Neuronal stem cell (in vitro differentiated cells): ENCODE results near the gene SGCG.

ENCODE experiments used
- DNase-seq: peaks from one replicate; pipeline ENCODE4 v3.0.0-alpha.2; 2013; ENCODE audit warnings: low spot score
- H2AFZ ChIP-seq: one replicate; pipeline ENCODE4 v1.6.1; 2013; ENCODE audit warnings: mild to moderate bottlenecking, low read length, inconsistent platforms
- H2AK5ac ChIP-seq: 2 replicates; pipeline ENCODE4 v1.6.1; 2013; ENCODE audit warnings: low read depth, mild to moderate bottlenecking, inconsistent platforms, low read length, moderate library complexity, mixed read lengths
- H2BK120ac ChIP-seq: 2 replicates; pipeline ENCODE4 v1.6.1; 2013; ENCODE audit warnings: low read depth, mild to moderate bottlenecking, inconsistent platforms, low read length, moderate library complexity, mixed read lengths
- H2BK12ac ChIP-seq: one replicate; pipeline ENCODE4 v1.6.1; 2013; ENCODE audit warnings: low read length, inconsistent platforms
- H2BK15ac ChIP-seq: 2 replicates; pipeline ENCODE4 v1.6.1; 2013; ENCODE audit warnings: mild to moderate bottlenecking, low read length, inconsistent platforms, mixed read lengths
- H2BK5ac ChIP-seq: one replicate; pipeline ENCODE4 v1.6.1; 2013; ENCODE audit warnings: inconsistent platforms, mild to moderate bottlenecking, low read length, moderate library complexity
- H3K14ac ChIP-seq: one replicate; pipeline ENCODE4 v1.6.1; 2013; ENCODE audit warnings: low read length, inconsistent platforms
- H3K18ac ChIP-seq: 2 replicates; pipeline ENCODE4 v1.6.1; 2013; ENCODE audit warnings: low read length, inconsistent platforms
- H3K23ac ChIP-seq: 2 replicates; pipeline ENCODE4 v1.6.1; 2013; ENCODE audit warnings: low read depth, mild to moderate bottlenecking, mixed read lengths, low read length, inconsistent platforms; ENCODE audit not compliant: poor library complexity
- H3K27ac ChIP-seq: replicated peaks from 3 replicates; pipeline ENCODE4 v1.5.1; 2013; ENCODE audit warnings: low read length, inconsistent platforms
- H3K27me3 ChIP-seq, 3 experiments: 2 replicates each; pipeline ENCODE4 v1.6.1; 2013; ENCODE audit warnings: low read length in 3 of 3, mild to moderate bottlenecking in 2 of 3, inconsistent platforms in 1 of 3, low read depth in 1 of 3, mixed read lengths in 1 of 3, moderate library complexity in 1 of 3; ENCODE audit not compliant: control insufficient read depth in 3 of 3, insufficient read depth in 3 of 3
- H3K36me3 ChIP-seq, 2 donors: replicated peaks in 1 of 2; 2 replicates each; pipeline ENCODE4 v1.6.1; 2013; ENCODE audit warnings: low read length in 2 of 2; ENCODE audit not compliant: control insufficient read depth in 2 of 2, insufficient read depth in 2 of 2
- H3K4ac ChIP-seq: 2 replicates; pipeline ENCODE4 v1.6.1; 2013; ENCODE audit warnings: inconsistent platforms, mild to moderate bottlenecking, low read length, moderate library complexity
- H3K4me1 ChIP-seq, 2 donors: 1 replicate in 1 of 2; 2 replicates in 1 of 2; pipeline ENCODE4 v1.6.1; 2013; ENCODE audit warnings: low read length in 2 of 2, low read depth in 1 of 2; ENCODE audit not compliant: control insufficient read depth in 2 of 2, insufficient read depth in 1 of 2
- H3K4me2 ChIP-seq: one replicate; pipeline ENCODE4 v1.6.1; 2013; ENCODE audit warnings: mild to moderate bottlenecking, low read length, inconsistent platforms; ENCODE audit not compliant: insufficient read depth, poor library complexity, severe bottlenecking
- H3K4me3 ChIP-seq, 2 donors: 2 replicates each; pipeline ENCODE4 v1.5.1; 2013; ENCODE audit warnings: low read length in 2 of 2, mild to moderate bottlenecking in 2 of 2, inconsistent platforms in 1 of 2, moderate library complexity in 1 of 2
- H3K79me1 ChIP-seq: one replicate; pipeline ENCODE4 v1.6.1; 2013; ENCODE audit warnings: low read depth, mild to moderate bottlenecking, inconsistent platforms, low read length, moderate library complexity
- H3K9ac ChIP-seq: one replicate; pipeline ENCODE4 v1.6.1; 2013; ENCODE audit warnings: mild to moderate bottlenecking, low read depth, low read length, inconsistent platforms; ENCODE audit not compliant: poor library complexity
- H3K9me3 ChIP-seq, 2 donors: replicated peaks in 1 of 2; 2 replicates each; pipeline versions ENCODE3 to v1.6.1; 2013; ENCODE audit warnings: low read length in 2 of 2, mild to moderate bottlenecking in 2 of 2, inconsistent platforms in 1 of 2, low read depth in 1 of 2, mixed read lengths in 1 of 2, moderate library complexity in 1 of 2; ENCODE audit not compliant: control insufficient read depth in 2 of 2, insufficient read depth in 1 of 2
- H4K8ac ChIP-seq: one replicate; pipeline ENCODE4 v1.6.1; 2013; ENCODE audit warnings: low read depth, mild to moderate bottlenecking, inconsistent platforms, low read length, moderate library complexity
- H4K91ac ChIP-seq: one replicate; pipeline ENCODE4 v1.6.1; 2013; ENCODE audit warnings: low read length, low read depth, mild to moderate bottlenecking, inconsistent platforms; ENCODE audit not compliant: poor library complexity
- WGBS, 2 donors: extraction: QIAGEN DNeasy Blood & Tissue Kit; methylation state at CpG; one replicate each; pipeline ENCODE4 v1.1.7; 2013; ENCODE audit warnings: missing lambda C conversion rate in 2 of 2, mixed read lengths in 1 of 2; ENCODE audit not compliant: insufficient read length in 2 of 2, insufficient replicate concordance in 1 of 2; ENCODE audit errors: extremely low coverage in 2 of 2; 5-methylcytosine and 5-hydroxymethylcytosine counted together

SGCG gene

DNA sequence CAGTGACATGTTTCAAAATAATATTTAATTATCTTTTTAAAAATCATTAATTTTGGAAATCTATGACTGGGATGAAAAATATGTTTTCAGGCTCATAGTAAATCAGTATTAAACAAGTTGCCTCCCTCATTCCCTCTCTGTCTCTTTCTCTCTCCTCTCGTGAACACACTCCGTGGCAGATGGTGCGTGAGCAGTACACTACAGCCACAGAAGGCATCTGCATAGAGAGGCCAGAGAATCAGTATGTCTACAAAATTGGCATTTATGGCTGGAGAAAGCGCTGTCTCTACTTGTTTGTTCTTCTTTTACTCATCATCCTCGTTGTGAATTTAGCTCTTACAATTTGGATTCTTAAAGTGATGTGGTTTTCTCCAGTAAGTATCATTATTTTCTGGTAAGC, 22.7 kb downstream of the SGCG start:
- no peak overlapping the region for H2BK15ac ChIP-seq
- no peaks in the 10 kb centered on the region for H3K79me1 ChIP-seq
- no peak overlapping the region for H2BK120ac ChIP-seq
- H3K4me2 ChIP-seq, result no peak overlapping the region
- no peak overlapping the region for H3K4me3 ChIP-seq
- no peak overlapping the region for H2BK12ac ChIP-seq
- no peak overlapping the region for H3K18ac ChIP-seq
- H3K27ac ChIP-seq, result no peak overlapping the region
- H3K4me1 ChIP-seq, result no peaks in the 10 kb centered on the region
- no peak overlapping the region for H2AK5ac ChIP-seq
- H4K8ac ChIP-seq, result no peak overlapping the region
- no peak overlapping the region for H4K91ac ChIP-seq
- WGBS, 2 donors, result no CpG with 5 or more reads among the region's 5 CpGs
- no peak overlapping the region for H3K23ac ChIP-seq
- H3K9me3 ChIP-seq, result peaks cover 0 to 2% of the 10 kb centered on the region in 2 donors
- H3K14ac ChIP-seq, result no peak overlapping the region
- H2AFZ ChIP-seq, result no peak overlapping the region
- no peak for DNase-seq
- H3K36me3 ChIP-seq, result no peaks in the 10 kb centered on the region
- H3K9ac ChIP-seq, result no peak overlapping the region
- no peak overlapping the region for H2BK5ac ChIP-seq
- no peak overlapping the region for H3K4ac ChIP-seq
- H3K27me3 ChIP-seq, result no peaks in the 10 kb centered on the region

DNA sequence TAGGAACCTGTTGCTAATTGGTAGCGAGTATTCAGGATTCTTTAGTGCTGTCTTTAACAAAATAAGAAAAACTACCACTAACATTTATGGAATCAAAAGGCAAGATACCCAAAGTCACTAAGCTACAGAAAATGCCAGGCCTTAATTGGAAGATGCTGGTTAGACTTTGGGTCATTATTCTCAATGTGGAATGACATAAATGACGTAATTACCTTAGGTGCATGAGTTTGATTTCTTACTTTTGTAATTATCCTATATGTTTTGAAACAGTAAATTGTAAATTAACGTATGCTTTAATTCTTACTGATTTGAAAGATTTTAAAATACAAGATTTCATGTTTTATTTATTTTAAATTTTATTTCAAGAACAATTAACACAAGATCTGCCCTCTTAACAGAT, 25.0 kb downstream of the SGCG start:
- H3K4me3 ChIP-seq, result no peak overlapping the region
- H2BK15ac ChIP-seq, result no peak overlapping the region
- no peak for DNase-seq
- H3K9ac ChIP-seq, result no peak overlapping the region
- no peak overlapping the region for H2AFZ ChIP-seq
- peaks cover 0 to 2% of the 10 kb centered on the region in 2 donors for H3K9me3 ChIP-seq
- H3K4ac ChIP-seq, result no peak overlapping the region
- H3K27ac ChIP-seq, result no peak overlapping the region
- no peak overlapping the region for H3K23ac ChIP-seq
- H4K91ac ChIP-seq, result no peak overlapping the region
- no peak overlapping the region for H4K8ac ChIP-seq
- no peak overlapping the region for H3K14ac ChIP-seq
- no peaks in the 10 kb centered on the region for H3K27me3 ChIP-seq
- H3K36me3 ChIP-seq, result no peaks in the 10 kb centered on the region
- H3K4me1 ChIP-seq, result no peaks in the 10 kb centered on the region
- H2AK5ac ChIP-seq, result no peak overlapping the region
- H2BK120ac ChIP-seq, result no peak overlapping the region
- H2BK5ac ChIP-seq, result no peak overlapping the region
- no peaks in the 10 kb centered on the region for H3K79me1 ChIP-seq
- WGBS, 2 donors, result no CpG with 5 or more reads among the region's 3 CpGs
- no peak overlapping the region for H3K4me2 ChIP-seq
- no peak overlapping the region for H2BK12ac ChIP-seq
- H3K18ac ChIP-seq, result no peak overlapping the region

DNA sequence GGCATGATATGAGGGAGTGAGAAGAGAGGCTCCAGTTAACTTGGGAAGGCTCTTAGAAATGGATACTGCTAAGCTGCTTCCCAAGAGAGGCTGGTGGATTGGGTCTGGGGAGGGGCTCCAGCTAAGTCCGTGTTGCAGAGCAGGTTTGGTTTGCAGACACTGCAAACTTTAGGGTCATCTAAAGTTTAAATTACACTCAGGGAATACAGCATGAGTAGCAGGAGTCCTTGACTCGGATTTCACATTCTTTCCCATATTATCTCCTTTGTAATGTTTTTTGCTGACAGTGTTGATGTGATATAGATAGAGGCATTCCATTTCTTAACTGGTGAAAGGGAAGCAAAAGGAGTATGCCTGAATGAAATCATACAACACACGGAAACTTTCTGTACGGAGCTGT, 31.9 kb downstream of the SGCG start:
- no peak overlapping the region for H3K4ac ChIP-seq
- H4K8ac ChIP-seq, result no peak overlapping the region
- DNase-seq, result no peak
- no peak overlapping the region for H2BK12ac ChIP-seq
- no peaks in the 10 kb centered on the region for H3K4me1 ChIP-seq
- no peak overlapping the region for H3K4me2 ChIP-seq
- no peak overlapping the region for H4K91ac ChIP-seq
- no peak overlapping the region for H3K23ac ChIP-seq
- no peak overlapping the region for H2BK120ac ChIP-seq
- no peak overlapping the region for H3K14ac ChIP-seq
- H3K27me3 ChIP-seq, result no peaks in the 10 kb centered on the region
- no peaks in the 10 kb centered on the region for H3K79me1 ChIP-seq
- no peak overlapping the region for H3K18ac ChIP-seq
- no peak overlapping the region for H3K27ac ChIP-seq
- no peak overlapping the region for H3K9ac ChIP-seq
- H2AFZ ChIP-seq, result no peak overlapping the region
- H3K9me3 ChIP-seq, result peaks cover 0 to 6% of the 10 kb centered on the region in 2 donors
- no peak overlapping the region for H2BK5ac ChIP-seq
- no peak overlapping the region for H3K4me3 ChIP-seq
- H2BK15ac ChIP-seq, result no peak overlapping the region
- no CpG with 5 or more reads among the region's 4 CpGs for WGBS, 2 donors
- H2AK5ac ChIP-seq, result no peak overlapping the region
- H3K36me3 ChIP-seq, result no peaks in the 10 kb centered on the region

DNA sequence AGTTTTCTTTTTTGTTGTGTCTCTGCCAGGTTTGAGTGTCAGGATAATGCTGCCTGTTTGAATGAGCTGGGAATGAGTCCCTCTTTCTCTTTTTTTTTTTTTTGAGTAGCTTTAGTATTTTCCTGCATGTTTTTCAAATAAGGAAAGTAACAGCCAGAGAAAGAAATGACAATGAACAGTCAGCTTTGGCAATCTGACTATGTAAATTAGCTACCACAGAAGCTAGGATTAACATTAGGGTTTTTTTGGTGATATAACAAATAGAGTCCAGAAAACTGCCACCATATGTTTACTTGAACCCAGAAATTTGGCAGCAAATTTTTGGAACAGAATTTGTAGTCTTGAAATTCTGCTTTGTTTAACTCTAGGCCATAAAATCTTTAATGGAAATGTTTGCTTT, 50.5 kb downstream of the SGCG start:
- Histone ChIP-seq H2BK5ac (no peak overlapping the region), H3K4me1 (no peaks in the 10 kb centered on the region), H3K79me1 (no peaks in the 10 kb centered on the region), H2BK12ac (no peak overlapping the region), H3K27me3 (no peaks in the 10 kb centered on the region), H3K36me3 (no peaks in the 10 kb centered on the region), H4K8ac (no peak overlapping the region), H2AK5ac (no peak overlapping the region), H3K18ac (no peak overlapping the region), H2BK120ac (no peak overlapping the region), H3K4me3 (no peak overlapping the region), H3K4ac (no peak overlapping the region), H3K27ac (no peak overlapping the region), H3K9ac (no peak overlapping the region), H4K91ac (no peak overlapping the region), H2BK15ac (no peak overlapping the region), H3K9me3 (no peaks in the 10 kb centered on the region), H3K14ac (no peak overlapping the region), H2AFZ (no peak overlapping the region), H3K4me2 (no peak overlapping the region), H3K23ac (no peak overlapping the region)
- DNase-seq, result no peak
